Muscle of leg (tissue), 11 donors: ENCODE data around the gene DET1. TPM values are rescaled to one million over a fixed set of nuclear protein-coding genes. Genes with fewer than 3 reads are reported as not detected.
"Not testable (repeated sequence)": the region's sequence is repeated elsewhere in the genome, so short reads cannot be mapped to it uniquely, and the experiment has no call there.

Experiments
- DNase-seq: peaks from one replicate; pipeline ENCODE4 v3.0.0; 2013
- H3K27ac ChIP-seq: one replicate; pipeline ENCODE4 v1.5.1; 2013; ENCODE audit warnings: mild to moderate bottlenecking, low read length, control low read depth
- H3K27me3 ChIP-seq: one replicate; pipeline ENCODE4 v1.6.1; 2013; ENCODE audit warnings: low read length; ENCODE audit not compliant: control insufficient read depth, insufficient read depth
- H3K36me3 ChIP-seq: one replicate; pipeline ENCODE4 v1.6.1; 2013; ENCODE audit warnings: low read length; ENCODE audit not compliant: control insufficient read depth, insufficient read depth
- H3K4me1 ChIP-seq: one replicate; pipeline ENCODE4 v1.6.1; 2013; ENCODE audit warnings: low read length; ENCODE audit not compliant: control insufficient read depth, insufficient read depth
- H3K4me3 ChIP-seq: one replicate; pipeline ENCODE4 v1.5.1; 2013; ENCODE audit warnings: low read length, control low read depth
- H3K9me3 ChIP-seq: replicated peaks from 2 replicates; pipeline ENCODE4 v1.6.1; 2013; ENCODE audit warnings: low read depth, low read length; ENCODE audit not compliant: control insufficient read depth
- WGBS: methylation state at CpG from one replicate; pipeline ENCODE4 v1.1.5; 2013; ENCODE audit warnings: missing lambda C conversion rate; ENCODE audit not compliant: insufficient coverage; 5-methylcytosine and 5-hydroxymethylcytosine counted together
- polyA plus RNA-seq, 8 donors: library from polyadenylated mRNA; unstranded; fragments of 120-200 nt; gene quantifications; one replicate each; pipeline versions ENCODE4 v1.2.1 to v1.2.3, GENCODE V29; 2013; ENCODE audit warnings: inconsistent platforms in 1 of 8, low replicate concordance in 1 of 8; ENCODE audit not compliant: insufficient read length in 8 of 8, insufficient read depth in 1 of 8
- total RNA-seq: library from RNA; stranded (reverse); fragments of 120-200 nt; gene quantifications from one replicate; pipeline ENCODE4 v1.2.4, GENCODE V29; 2013

Gene DET1
- total and polyA plus RNA-seq, 9 donors, result 8.4 to 11.4 (median 9.8) TPM

DNA sequence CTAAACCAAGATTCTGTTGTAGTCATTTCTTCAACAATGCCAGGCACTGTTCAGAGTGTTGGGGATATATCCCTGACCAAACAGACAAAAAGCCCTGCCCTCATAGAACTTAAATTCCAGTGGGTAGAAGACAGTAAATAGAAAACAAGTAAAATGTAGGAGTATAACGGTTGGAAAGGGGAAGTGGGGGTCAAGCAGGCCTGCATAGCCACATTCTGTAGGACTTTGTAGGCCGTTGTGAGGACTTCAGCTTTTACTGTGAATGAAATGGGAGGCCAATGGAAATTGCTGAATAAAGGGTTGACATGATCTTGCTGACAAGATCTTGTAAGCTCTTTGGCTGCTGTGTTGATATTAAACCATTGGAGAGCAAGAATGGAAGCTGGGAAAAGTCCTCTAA is 77.2 kb downstream of the DET1 start:
- DNase-seq, result no peak
- Histone ChIP-seq H3K9me3 (no peaks in the 10 kb centered on the region), H3K4me1 (peaks cover 8% of the 10 kb centered on the region), H3K36me3 (peaks cover 32% of the 10 kb centered on the region), H3K27ac (no peak overlapping the region), H3K4me3 (no peak overlapping the region), H3K27me3 (no peaks in the 10 kb centered on the region)
- 95% methylated on average over 2 of the region's 2 CpGs for WGBS

DNA sequence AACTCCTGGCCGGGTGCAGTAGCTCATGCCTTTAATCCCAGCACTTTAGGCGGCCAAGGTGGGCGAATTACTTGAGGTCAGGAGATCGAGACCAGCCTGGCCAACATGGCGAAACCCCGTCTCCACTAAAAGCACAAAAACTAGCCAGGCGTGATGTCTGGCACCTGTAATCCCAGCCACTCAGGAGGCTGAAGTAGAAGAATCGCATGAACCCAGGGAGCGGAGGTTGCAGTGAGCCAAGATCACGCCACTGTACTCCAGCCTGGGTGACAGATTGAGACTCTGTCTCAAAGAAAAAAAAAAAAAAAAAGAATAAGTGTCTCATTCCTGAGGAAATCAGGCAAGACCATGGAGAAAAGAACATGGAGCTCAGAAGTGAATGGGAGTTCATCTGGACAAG is 77.8 kb downstream of the DET1 start:
- not testable (repeated sequence) for DNase-seq, H3K4me1 ChIP-seq, H3K9me3 ChIP-seq, H3K27ac ChIP-seq, H3K4me3 ChIP-seq, H3K27me3 ChIP-seq
- 96% methylated on average over 9 of the region's 10 CpGs for WGBS
- peaks cover 38% of the 10 kb centered on the region for H3K36me3 ChIP-seq

DNA sequence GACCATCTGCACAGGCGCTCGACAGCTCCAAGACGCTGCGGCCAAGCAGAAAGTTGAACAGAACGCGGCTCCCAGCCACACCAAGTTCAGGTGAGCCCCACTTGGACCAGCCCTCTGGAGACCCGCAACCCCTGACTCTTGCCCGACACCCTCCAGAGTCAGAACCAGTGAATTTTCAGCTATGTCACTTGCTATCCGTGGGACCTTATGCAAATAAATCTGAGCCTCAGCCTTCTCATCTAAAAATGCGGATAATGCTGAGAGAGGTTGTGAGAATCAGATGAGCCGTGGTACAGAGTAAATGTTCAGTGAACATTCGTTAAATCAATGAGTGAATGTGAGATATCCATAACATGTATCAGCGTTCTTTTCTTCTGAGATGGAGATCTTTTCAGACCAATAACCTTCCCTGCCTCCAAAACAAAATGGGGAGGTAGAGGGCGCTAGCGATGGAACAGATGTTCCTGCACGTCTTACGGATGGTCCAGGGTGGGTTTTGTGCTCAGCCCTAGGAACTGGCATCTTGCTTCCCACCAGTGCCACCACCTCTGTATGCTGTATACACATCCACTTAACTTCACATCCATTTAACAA is 78.4 kb downstream of the DET1 start:
- H3K27me3 ChIP-seq, result no peaks in the 10 kb centered on the region
- no peaks in the 10 kb centered on the region for H3K9me3 ChIP-seq
- peaks cover 37% of the 10 kb centered on the region for H3K36me3 ChIP-seq
- DNase-seq, result peak; percentile 11
- peak overlapping the region; percentile 86 for H3K27ac ChIP-seq
- peaks cover 8% of the 10 kb centered on the region for H3K4me1 ChIP-seq
- H3K4me3 ChIP-seq, result peak overlapping the region; percentile 56
- WGBS, result 0% methylated on average over 8 of the region's 17 CpGs

DNA sequence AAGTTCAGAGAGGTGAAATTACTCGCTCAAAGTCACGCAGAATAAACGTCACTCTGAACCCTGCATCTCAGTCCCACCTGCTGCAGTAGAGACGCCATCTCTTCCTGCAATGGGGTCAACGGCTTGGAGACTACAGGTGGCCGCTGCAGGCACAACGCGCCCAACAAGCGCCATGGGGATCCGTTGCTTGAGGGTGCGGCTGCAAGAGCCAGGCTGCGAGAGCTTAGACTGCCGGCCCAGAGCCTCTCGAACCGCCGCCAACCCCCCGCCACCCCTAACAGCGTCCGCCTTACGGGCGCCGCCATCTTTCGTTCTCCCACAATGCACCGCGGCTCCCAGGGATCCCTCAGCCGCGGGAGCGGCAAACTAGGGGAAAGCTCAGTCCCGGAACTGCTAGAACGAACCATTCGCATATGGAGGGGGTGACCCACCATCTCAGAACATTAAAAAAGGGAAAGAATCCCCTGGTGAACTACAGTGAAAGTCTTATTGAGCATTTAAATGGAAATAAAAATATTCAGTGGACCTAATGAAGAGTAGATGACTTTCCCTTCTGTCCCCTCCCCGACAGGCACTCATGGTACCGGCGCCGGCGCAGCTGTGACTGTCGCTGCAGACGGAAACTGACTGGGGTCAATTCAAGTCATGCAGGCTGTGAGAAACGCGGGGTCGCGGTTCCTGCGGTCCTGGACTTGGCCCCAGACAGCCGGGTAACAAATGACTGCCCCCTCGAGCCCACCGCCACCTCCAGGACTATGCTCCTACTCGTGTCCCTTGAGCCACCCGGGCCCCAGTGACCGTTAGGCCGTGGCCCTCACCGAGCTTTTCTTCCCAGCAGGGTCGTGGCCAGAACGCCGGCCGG is 79.2 kb downstream of the DET1 start, which contains the start of the genes MRPL46 and MRPS11:
MRPL46 (minus strand) TSS at position 316 of the 862 bp plus-strand sequence; CDS start at position 305, 11 bp downstream.
MRPS11 (plus strand) TSS at position 636 of the 862 bp plus-strand sequence; CDS start at position 646, 10 bp downstream.
- H3K36me3 ChIP-seq, result peaks cover 39% of the 10 kb centered on the region
- WGBS, result 0% methylated on average over 47 of the region's 55 CpGs
- peaks cover 8% of the 10 kb centered on the region for H3K4me1 ChIP-seq

DNA sequence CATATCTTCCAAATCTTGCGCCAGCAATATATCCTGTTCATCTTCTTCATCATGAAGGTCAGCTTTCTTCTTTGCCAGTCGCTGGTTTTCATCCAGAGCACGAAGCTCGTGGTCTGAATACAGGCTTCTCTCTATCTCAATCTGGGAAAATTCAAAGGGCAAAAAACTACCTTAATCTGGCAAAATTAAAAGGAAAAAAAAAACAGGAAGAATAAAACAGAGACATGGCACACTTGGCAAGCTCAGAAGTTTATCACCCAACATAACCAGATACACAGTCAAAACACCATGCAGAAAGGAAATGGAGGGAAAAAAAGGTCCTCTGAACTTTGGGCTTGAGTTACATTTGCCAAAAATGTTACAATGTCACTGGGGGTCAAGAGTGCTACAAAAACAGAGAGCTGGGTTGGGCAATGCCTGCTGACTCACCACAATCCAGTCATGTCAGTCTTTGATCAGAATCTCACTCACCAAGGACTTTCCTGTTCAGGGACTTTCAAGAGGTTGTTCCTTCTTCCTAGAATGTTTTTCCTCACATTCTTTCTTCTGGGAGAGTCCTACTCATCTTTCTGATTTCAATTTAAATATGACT is 80.8 kb downstream of the DET1 start:
- Histone ChIP-seq H3K4me1 (peaks cover 8% of the 10 kb centered on the region), H3K27ac (no peak overlapping the region), H3K9me3 (no peaks in the 10 kb centered on the region), H3K27me3 (no peaks in the 10 kb centered on the region), H3K4me3 (no peak overlapping the region), H3K36me3 (peaks cover 35% of the 10 kb centered on the region)
- WGBS, result 100% methylated on average over 1 of the region's 4 CpGs
- DNase-seq, result no peak

More for the DNA sequence above, 79.2 kb downstream of the DET1 start, which contains the start of the genes MRPL46 and MRPS11:
- peak within 1 kb of the TSS; percentile 56 for H3K4me3 ChIP-seq
- peak; percentile 97 for DNase-seq
- H3K27me3 ChIP-seq, result no peaks in the 10 kb centered on the region
- peak within 1 kb of the TSS; percentile 86 for H3K27ac ChIP-seq
- no peaks in the 10 kb centered on the region for H3K9me3 ChIP-seq

DNA sequence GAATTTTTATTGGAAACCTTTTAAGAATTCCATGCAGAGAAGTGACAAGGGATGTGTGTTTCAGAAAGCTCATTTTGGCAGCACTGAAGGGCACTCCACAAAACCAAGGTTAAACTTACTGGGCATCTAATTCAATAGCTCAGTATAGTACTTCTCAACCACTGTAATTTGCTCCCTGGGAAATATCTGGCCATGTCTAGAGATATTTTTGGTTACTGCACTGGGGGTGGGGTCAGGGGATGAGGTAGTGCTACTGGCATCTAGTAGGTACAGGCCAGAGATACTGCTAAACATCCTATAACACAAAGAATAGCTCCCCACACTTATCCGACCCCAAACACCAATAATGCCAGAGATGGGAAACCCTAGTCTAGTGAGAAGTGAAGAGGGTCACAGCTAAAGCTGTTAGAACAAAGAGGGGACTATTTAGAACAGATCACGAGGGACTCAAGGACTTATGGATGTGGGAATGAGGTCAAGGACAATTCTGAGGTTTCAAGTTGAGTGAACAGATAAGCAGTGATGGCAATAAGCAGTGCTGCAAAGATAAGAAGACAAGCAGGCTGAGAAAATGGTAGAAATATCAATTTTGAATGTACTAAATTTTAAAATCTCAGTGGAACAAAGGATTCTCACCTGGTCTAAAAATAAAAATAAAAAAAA is 82.5 kb downstream of the DET1 start:
- DNase-seq, result no peak
- 91% methylated on average over 1 of the region's 2 CpGs for WGBS
- H3K27ac ChIP-seq, result no peak overlapping the region
- peaks cover 46% of the 10 kb centered on the region for H3K36me3 ChIP-seq
- no peaks in the 10 kb centered on the region for H3K9me3 ChIP-seq
- H3K27me3 ChIP-seq, result no peaks in the 10 kb centered on the region
- no peak overlapping the region for H3K4me3 ChIP-seq
- H3K4me1 ChIP-seq, result peaks cover 8% of the 10 kb centered on the region

Other genes starting within 250 kb of the DET1 start
- gene MRPL46, start 79.3 kb downstream of the DET1 start, total RNA-seq, result 25.3 TPM
- gene MRPL46, start 79.3 kb downstream of the DET1 start, polyA plus RNA-seq, result 10 to 100 TPM; 22.0 to 27.2 (median 23.1) TPM
- gene MRPS11, start 79.0 kb downstream of the DET1 start, total RNA-seq, result 48.5 TPM
- gene MRPS11, start 79.0 kb downstream of the DET1 start, polyA plus RNA-seq, result 10 to 100 TPM; 46.2 to 52.9 (median 49.4) TPM
- 5.9 TPM for gene AEN, start 74.7 kb upstream of the DET1 start, total RNA-seq
- gene AEN, start 74.7 kb upstream of the DET1 start, polyA plus RNA-seq, result 1 to 10 TPM; 4.1 to 7.8 (median 6.2) TPM
- gene ISG20, start 92.3 kb upstream of the DET1 start, total RNA-seq, result 0.35 TPM
- gene ISG20, start 92.3 kb upstream of the DET1 start, polyA plus RNA-seq, result 1 to 10 TPM in 4 of 8 donors, under 1 TPM in 4; 0.49 to 1.8 (median 0.95) TPM